GM19438 (cell line): ENCODE data around the gene MAML3.

Experiments
- ATAC-seq: cut with Tn5 transposase; IDR thresholded peaks from one replicate; pipeline ENCODE4 v1.9.1; 2021; ENCODE audit warnings: low read depth; ENCODE audit not compliant: unreplicated experiment

MAML3 gene

GRCh38 chr4:140103676-140104075 is 50.3 kb downstream of the MAML3 start:
- ATAC-seq, result no peak

DNA sequence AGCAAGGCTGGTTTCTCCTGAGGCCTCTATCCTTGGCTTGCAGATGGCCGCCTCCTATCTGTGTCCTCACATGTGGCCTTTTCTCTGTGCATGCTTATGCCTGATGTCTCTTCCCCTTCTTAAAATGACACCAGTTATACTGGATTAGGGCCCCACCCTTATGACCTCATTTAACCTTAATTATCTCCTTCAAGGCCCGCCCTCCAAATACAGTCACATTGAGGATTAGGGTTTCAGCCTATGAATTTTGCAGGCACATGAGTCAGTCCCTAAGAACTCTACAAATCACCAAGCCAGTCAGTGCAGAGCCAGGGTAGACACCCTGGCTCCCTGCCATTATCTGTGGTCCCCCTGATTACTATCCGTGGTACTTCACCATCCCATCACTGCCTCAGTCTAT is 51.6 kb downstream of the MAML3 start:
- no peak for ATAC-seq

- ATAC-seq, result no peak
These were observed 53.2 kb downstream of the MAML3 start for GRCh38 chr4:140100771-140101170.

DNA sequence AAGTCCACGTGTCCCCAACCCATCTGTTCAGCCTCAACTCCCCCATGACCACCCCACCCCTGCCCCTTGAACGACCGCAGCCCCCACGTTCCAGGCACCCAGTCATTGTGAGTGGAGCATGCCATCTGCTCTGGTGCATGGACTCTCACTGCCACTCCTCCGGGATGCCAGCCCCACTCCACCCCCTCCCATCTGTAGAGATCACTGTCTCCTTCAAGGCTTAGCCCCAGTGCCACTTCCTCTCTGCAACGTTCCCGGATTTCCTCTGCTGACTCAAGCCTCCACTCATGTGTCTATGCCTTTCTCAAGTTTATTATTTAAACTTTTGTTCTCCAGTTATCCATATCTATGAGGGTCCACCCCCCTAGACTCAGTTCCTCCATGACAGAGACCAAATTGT is 54.0 kb downstream of the MAML3 start:
- ATAC-seq, result no peak

GRCh38 chr4:140098455-140099160 is 55.4 kb downstream of the MAML3 start:
- no peak for ATAC-seq

DNA sequence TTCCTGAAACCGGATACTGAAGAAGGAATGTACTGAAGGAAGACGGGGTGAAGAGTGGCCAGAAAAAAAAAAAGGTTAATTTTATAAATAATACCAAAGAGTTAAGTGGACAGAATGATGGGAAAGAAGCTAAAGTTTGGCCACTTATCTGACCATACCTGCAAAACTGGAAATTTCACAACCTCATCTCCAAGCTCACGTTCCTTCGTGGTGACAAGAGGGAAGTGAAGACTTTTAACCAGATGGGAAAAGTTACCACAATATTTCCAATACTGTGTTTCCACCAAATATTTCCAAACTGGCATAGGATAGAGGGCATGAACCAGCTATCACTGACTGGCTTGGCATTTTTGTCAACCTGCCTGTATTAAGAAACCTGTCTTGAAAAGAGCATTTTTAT is 56.4 kb downstream of the MAML3 start:
- ATAC-seq, result no peak

GRCh38 chr4:140096921-140097320 is 57.1 kb downstream of the MAML3 start:
- ATAC-seq, result no peak

DNA sequence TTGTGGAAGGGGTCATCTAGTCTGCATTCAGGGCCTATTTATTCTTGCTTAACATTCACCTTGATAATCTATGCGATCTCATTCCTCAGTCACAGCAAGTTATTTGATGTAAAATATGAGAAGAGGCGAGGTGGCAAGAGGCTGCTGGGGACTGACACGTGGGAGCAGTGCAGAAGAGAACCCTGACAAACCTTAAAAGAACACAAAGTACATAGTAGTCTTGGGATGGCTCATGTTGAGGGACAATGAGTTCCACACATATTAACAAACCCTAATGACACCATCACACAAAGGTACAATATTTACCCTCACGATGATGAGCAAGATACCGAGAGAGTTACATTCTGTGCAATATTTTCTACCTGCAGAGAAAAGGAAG is 57.5 kb downstream of the MAML3 start:
- no peak for ATAC-seq

DNA sequence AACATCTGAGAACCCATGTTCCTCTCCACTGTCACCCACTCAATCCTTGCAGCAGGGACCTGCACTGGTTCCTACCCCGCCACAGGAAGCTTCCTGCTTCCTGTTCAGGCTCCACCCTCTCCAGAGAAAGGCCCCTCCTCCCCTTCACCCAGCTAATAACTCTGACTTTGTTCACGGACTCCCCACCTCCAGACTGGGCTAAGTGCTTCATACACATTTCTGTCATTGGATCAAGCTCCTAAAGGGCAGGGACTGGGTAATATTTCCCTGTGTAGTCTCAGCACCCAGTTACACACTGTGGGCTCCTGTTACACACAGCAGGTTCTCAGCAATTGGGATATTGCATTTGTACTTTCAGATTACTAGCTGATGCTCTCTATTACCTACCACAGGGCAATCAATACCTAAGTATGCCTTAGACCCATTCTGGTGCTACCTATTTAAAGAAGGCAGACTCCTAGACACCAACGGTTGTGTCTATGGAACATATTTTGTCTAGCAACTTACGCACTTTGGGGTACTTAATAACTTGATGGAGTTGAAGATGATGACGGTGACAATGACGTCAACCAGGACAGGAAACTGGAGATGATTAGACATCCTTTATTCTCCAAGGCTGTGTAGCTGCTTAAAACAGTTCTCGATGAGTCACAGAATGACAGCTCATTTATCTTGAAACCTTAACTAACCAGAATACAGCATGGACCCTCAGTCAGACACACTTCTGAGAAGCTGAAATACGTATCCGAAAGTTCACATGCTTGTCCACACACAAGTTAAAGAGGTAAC is 58.1 kb downstream of the MAML3 start:
- no peak for ATAC-seq

DNA sequence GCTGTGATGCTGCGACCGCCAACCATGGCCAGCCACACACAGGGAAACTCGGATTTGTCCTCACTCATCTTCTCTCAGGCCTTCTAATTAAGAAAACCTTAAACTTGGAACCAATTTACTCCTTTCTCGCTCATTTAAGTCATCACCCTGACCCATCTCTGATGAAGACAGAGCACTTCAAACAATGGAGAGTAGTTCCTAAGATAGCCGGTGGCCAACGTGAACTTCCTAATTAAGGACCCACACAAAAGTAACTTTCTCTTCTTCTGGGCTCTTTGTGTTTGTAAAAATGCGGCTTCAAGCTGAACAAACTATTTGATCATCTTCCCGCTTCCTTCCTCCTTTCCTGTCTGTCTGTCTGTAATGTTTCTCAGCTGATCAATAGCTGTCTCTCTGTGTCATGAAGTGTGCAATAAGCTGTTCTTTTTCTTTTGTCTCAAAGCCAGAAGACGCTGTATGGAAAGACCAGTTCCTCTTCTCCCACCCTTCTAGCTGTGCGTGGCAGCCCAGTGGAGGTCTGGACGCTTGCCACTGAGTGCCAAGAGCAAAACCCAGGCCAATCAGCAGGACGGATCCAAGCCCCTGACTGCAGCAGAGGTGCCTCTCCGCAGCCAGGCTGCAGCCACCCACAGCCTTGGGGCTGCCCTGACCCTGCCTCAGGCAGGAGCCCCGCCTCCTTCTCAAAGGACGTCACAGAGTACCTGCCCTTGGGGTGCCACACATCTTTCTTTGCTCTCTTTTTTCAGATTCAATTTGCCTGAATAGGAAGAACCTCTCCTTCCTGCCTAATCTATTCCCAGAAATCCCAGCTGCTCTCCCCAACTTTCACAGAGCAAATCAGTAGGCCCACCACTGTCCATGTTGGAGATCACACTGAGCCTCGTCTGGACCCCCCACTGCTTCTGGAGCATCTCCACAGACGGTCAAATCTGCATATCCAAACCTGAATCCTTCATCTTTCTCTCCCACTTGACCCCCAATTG is 59.3 kb downstream of the MAML3 start:
- no peak for ATAC-seq

DNA sequence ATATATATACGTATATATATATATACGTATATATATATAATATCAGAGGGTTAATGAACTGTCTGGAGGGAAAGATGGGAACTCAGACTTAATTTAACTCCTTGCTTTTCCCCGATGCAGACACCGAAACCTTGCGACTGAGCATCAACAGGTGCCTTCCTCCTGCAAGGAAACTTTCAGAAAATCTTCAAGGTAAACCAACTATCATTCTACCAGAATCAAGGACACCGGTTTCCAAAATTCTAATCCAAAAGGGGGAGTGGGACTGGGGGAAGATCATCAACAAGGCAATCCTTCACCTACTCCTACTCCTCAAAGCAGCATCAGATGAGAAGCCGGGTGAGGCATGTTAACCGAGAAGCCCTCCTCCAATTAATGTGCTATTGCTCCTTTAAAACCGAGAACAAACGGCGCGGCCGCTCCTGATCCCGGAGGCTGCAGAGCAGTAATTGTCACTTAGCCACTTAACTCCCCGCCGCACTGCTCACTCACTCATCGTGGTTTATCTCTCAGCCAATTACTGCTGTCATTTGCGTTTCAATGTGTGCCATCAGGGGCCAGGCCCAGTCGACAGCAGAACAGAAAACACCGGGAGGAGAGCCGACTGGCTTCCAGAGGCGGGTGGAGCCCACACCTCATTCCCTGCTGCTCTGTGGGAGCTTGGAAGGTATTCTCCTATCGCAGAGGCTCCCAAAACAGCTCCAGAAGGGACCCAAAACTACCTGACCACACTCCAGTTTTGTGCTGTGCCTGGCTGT is 61.7 kb downstream of the MAML3 start:
- ATAC-seq, result no peak

- ATAC-seq, result no peak
These were observed 62.7 kb downstream of the MAML3 start for GRCh38 chr4:140091305-140091704.

DNA sequence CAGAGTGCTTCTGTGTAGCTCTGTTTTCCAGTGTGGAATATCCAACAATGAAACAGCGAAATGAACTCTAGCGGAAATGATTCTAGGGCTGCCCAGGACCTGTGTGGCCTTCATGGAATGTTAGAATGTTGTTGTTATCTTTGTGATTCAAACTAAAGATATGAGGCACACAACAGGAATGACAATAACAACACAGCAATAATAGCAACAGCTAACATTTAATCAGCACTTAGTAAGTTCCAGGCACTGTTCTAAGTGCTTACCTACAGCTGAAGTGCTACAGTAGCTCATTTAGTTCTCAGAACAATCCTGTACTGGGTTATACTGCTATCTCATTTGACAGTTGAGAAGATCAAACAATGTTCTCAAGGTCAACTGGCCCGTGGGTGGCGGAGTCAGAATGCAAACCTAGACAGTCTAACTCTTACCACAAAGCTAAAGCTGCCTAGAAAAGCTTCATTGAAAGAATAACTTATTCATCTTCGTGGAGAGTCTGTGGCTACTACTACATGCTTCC is 63.7 kb downstream of the MAML3 start:
- ATAC-seq, result no peak

DNA sequence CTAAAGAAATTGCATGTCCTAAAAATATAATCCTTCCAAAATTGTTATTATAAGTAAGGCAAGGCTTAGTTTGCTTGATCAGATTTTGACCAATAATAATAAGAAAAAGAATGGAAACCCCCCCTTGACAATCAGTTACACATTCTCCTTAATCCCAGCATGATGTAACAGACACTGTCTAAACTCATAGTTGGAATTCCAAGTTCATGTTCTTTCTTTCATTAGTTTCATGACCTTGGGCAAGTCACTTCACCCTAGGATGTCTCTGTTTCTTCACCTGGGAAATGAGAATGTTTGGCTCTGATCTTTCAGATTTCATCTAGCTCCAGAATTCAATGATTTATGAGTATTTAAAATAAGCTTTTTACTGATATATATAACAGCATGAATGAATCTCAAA is 64.8 kb downstream of the MAML3 start:
- ATAC-seq, result no peak

DNA sequence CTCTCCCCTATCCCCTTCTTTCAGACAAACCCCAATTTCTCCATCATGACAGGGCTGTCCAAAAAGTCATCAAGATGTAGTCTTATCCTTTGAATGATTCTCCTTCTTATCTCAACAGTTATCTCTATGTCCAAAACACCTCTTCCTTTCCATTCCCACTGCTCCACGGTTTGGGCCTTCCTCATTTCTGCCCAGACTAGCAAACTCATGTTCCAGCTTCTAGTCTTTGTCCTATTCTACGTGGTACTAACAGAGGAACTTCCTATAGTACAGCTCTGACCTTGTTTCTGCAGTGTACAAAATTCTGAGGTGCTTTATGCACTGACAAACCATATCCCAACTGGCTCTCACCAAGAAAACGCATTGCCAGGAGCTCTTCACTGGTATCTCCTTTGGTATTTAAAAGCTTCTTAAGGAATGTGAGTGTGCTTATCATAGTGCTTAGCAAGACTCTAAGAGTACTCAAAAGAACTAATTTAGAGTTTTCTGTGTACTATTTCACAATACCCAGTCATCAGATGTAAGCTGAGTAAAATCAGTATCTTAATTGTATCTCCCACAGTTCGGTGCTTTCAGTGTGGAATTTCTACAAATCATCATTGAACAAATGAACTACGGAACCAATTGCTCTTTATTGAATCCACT is 65.5 kb downstream of the MAML3 start:
- no peak for ATAC-seq

- ATAC-seq, result no peak
These were observed 68.1 kb downstream of the MAML3 start for GRCh38 chr4:140085881-140086280.

GRCh38 chr4:140085062-140085622 is 68.8 kb downstream of the MAML3 start:
- ATAC-seq, result no peak

DNA sequence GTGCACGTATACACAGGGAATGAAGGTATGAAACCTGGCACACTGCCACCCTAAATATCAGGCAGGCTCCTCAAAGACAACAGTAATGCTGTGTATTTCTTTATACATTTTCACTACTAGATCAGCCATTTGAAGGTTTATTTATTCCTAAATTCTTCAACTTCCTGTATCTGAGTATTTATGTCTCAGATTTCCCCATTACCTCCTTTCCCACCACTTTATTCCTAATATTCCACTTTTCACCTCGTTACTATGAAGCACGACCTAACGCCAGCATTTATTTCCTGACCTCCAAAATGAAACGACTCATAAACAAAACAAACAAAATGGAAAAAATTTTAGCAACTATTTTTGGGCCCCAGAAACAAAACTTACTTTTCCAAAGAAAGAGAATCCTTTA is 69.6 kb downstream of the MAML3 start:
- ATAC-seq, result no peak

DNA sequence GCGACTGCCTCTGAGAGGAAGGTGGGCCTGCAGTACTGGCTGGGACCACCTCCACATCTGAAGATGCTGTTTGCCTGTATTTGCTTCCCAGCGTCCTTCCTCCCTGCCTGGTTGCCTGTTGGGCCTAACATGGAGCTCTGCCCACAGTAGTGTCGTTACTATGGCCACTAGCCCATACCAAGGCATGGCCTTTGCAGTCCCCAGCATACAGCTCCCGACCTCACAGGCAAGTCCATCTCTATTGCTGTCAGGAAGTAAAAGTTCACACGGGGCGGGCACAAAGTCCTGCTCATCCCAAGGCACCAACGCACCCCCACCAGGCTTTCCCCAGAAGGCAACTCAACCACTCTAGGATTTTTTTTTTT is 71.6 kb downstream of the MAML3 start:
- no peak for ATAC-seq
